GM18511 (cell line): ENCODE results near the gene CMKLR1.

Source experiments
- ATAC-seq: cut with Tn5 transposase; IDR thresholded peaks from one replicate; pipeline ENCODE4 v1.9.1; 2021; ENCODE audit warnings: mild to moderate bottlenecking, moderate library complexity; ENCODE audit not compliant: unreplicated experiment

Gene CMKLR1

DNA sequence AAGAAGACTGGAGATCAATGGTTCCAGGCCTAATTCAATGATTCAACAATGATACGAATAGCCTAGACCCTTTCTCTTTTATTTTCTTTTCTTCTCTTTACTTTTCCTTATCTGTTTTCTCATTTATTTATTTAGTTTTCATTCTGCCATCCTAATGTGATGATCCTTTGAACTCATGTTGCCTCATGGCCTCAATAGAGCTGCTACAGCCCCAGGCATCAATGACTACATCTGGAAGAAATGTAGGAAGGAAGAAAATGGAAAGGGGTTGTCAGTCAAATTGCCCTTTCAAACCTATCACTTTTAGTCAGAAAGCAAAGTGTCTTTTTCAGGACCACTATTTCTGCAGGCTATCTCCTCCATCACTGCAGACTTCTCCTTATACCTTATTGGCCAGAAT lies 69.9 kb downstream of the CMKLR1 start:
- no peak for ATAC-seq

GRCh38 chr12:108268397-108268796 lies 70.7 kb downstream of the CMKLR1 start:
- no peak for ATAC-seq

- no peak for ATAC-seq
Observed at GRCh38 chr12:108267450-108267849, 71.7 kb downstream of the CMKLR1 start.

- no peak for ATAC-seq
Observed at GRCh38 chr12:108266131-108266530, 73.0 kb downstream of the CMKLR1 start.

DNA sequence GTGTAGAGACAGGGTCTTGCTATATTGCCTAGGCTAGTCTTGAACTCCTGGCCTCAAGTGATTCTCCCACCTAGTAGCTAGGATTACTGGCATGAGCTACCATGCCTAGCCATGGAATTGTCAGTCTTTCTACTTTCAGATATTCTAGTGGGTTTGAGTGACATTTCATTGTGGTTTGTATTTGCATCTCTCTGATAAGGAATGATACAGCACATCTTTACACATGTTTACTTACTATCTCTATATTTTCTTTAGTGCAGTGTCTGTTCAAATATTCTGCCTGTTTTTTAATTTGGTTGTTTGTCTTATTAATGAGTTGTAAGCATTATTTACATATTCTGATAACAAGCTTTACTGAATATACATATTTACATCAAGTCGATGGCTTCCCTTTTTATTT lies 73.6 kb downstream of the CMKLR1 start:
- ATAC-seq, result no peak

- ATAC-seq, result no peak
Observed at GRCh38 chr12:108260969-108261368, 78.1 kb downstream of the CMKLR1 start.

DNA sequence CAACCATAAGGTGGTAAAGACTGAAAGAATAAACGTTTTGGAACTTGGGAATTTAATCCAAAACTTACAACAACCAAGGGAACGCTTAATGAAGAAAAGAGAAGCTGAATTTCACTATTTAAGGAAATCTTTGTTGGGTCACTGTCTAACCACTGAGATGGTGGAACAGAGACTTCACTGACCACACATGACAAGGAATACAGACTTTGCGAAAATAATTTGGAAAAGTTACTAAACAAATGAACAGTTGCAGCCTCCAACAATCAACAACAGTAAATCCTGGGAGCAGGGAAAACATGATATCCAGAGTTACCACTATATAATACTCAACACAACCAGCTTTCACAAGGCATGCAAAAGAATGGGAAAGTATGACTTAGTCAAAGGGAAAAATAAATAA lies 79.1 kb downstream of the CMKLR1 start:
- ATAC-seq, result no peak

- no peak for ATAC-seq
Observed at GRCh38 chr12:108257610-108258106, 81.5 kb downstream of the CMKLR1 start.

DNA sequence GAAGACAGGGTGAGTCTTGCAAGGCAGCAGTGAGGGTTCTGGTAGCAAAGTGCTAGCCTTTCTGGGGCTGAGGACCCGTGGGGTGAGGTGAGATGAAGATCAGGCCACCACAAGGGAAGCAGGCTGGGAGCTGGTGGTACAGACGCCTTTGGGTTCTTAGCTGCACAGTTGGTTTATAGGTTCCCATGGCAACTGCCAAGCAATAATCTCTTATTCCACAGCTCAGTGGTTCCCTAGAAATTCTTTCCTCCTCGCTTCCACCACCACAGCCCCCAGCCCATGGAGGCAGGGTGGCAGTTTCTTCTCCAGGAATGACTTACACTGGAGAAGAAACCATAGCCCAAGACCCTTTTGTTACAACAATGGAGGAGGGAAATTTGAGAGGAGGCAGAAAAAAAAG lies 82.1 kb downstream of the CMKLR1 start:
- no peak for ATAC-seq

- ATAC-seq, result no peak
Observed at GRCh38 chr12:108255252-108255602, 83.9 kb downstream of the CMKLR1 start.

GRCh38 chr12:108254517-108255251 lies 84.4 kb downstream of the CMKLR1 start:
- no peak for ATAC-seq

GRCh38 chr12:108254030-108254429 lies 85.1 kb downstream of the CMKLR1 start:
- ATAC-seq, result no peak

GRCh38 chr12:108253540-108253939 lies 85.6 kb downstream of the CMKLR1 start:
- no peak for ATAC-seq

DNA sequence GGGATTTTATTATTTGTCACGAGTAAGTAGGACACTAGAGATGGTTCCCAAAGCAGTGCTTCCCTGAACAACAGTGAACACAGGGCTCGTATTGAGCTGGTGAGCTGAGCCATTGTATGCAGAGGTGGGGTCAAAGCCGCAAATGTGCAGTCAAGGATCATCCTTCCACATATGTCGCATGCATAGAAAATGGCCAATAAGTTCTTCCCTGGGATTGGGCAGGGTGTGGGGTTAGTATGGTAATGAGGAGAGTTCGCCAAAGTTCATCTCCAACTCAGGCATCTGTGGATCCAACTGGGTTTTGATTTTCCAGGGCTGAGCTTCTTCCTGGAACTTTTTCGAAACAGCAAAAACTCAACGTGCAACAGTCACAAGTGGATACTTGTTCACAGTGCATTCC lies 86.6 kb downstream of the CMKLR1 start:
- no peak for ATAC-seq

DNA sequence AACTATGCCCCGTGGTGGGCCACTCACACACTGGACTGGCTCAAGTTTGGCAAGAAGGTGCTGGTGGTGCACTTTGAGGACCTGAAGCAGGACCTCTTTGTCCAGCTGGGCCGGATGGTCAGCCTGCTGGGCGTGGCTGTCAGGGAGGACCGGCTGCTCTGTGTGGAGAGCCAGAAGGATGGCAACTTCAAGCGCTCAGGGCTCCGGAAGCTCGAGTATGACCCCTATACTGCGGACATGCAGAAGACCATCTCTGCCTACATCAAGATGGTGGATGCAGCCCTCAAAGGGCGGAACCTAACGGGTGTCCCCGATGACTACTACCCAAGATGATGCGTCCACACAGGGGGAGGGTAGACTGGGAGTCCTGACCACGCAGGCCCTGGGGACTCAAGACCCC lies 91.1 kb downstream of the CMKLR1 start:
- no peak for ATAC-seq

DNA sequence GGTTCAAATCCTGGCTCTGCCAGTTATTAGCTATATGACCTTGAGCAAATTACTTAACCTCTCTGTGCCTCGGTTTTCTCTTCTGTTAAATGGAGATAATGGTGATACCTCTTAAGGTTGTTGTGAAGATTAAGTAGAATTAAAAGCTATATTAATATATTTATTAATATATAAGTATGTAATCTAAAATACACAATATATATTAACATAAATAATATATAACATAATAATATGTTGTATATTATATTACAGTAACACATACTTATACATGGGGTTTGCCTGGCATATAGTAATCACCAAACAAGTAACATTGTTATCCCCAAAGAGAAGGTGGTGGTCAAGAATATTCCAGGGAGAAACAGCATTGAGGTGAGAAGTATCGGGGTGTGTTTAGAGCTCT lies 92.0 kb downstream of the CMKLR1 start:
- ATAC-seq, result no peak

DNA sequence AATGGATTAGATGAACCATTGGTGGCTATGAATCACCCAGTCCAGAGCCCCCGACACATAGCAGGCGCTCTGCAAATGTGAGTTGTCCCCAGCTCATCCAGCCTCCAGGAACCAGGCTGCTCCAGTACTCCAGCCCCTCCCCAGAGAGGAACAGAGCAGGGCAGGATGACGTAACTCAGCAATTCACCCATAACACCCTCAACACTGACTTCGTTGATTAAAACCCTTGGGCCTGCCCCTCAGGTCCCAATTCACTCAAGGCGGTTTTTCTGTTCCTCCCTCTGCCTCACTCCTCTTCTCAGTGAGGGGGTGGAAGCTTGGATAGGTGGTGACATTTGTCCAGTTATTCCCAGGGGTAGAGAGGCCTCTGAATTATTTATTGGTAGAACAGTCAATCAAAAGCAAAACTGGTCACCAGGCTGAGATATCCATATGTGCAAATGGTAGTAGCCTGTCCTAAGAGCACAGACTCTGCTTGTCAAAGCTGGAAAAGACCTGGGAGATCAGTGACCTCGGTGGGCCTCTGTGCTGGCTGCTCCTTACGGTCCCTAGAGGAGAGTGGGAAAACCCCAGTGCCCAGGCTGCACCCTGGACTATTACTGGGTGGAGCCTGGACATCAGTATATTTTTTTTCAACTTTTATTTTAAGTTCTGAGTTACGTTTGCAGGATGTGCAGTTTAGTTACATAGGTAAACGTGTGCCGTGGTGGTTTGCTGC lies 97.0 kb downstream of the CMKLR1 start:
- ATAC-seq, result no peak

GRCh38 chr12:108240928-108241327 lies 98.2 kb downstream of the CMKLR1 start:
- no peak for ATAC-seq

DNA sequence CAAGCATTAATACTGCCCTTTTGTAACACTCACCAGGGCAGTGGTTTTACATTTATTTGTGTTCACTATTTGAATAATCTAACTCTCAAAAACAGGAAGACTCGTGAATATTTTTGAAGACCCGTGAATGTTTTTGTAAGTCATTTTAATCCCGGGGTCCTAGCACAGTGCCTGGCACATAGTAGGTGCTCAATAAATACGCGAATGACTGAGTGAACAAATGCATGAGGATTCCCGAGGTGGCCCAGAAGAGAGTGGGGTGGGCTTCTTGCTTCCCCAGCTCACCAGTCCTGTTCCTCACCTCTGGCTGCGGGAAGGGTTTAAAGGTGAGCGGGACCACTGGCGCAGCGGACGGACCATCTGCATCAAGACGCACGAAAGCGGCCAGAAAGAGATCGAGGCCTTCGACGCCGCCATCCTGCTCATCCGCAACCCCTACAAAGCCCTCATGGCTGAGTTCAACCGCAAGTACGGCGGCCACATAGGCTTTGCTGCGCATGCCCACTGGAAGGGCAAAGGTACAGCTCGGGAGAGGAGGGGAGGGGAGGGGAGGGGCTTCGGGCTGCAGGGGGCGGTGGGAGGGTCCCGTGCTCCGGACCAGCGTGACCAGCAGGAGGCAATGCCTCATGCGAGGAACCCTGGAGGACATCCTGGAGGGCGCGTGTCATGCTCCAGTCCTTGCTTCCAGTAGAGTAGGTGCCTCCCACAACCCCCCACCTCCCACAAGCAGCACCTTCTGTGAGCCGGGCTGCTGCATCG lies 98.9 kb downstream of the CMKLR1 start:
- no peak for ATAC-seq

DNA sequence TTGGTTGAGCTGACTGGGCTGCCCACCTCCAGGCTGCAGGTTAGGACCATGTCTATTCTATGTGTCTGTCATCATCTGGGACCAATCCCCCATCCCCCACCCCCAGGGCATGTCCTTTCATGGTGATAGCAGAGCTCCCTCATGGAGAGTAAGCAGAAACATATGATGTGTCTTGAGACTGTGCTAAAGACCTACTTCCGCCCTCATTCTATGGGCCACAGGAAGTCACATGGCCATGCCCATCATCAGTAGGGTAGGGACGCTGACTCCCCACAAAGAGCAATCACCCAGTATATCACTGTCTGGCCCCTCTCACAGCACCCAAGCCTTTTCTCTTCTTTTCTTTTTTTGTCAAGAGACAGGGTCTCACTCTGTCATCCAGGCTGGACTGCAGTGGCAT lies 99.7 kb downstream of the CMKLR1 start:
- no peak for ATAC-seq

GRCh38 chr12:108238474-108238873 lies 100.6 kb downstream of the CMKLR1 start:
- ATAC-seq, result no peak
